ENCODE measurements around the gene PRDM4. TPM values are rescaled to one million over a fixed set of nuclear protein-coding genes. Genes with fewer than 3 reads are reported as not detected.

Gene PRDM4
- total and polyA plus RNA-seq, 2 of the 13 experiments (the other 11 are each of a cell fraction or from before 2014, with no cell fraction given), result 9.9 to 15.3 TPM

- TF ChIP-seq SIX4 (CRISPR knock-in tag; IDR thresholded peaks at IDR 0.05) (peak; percentile 66; the same call in 1 of the 2 replicates), GPN1 (CRISPR knock-in tag; IDR thresholded peaks at IDR 0.05; ENCODE audit: borderline replicate concordance) (peak; percentile 30; the same call in 1 of the 2 replicates), GATA4 (IDR thresholded peaks at IDR 0.05; ENCODE audit: borderline replicate concordance, low read depth) (peak; percentile 79; the same call in 1 of the 2 replicates), ETV5 (CRISPR knock-in tag; IDR thresholded peaks at IDR 0.05; ENCODE audit: borderline replicate concordance) (peak; percentile 49), ZNF703 (CRISPR knock-in tag; IDR thresholded peaks at IDR 0.05; ENCODE audit: borderline replicate concordance) (0 out of 2 replicates have a peak, but pooled peaks have one; percentile 26), ZSCAN20 (CRISPR knock-in tag; IDR thresholded peaks at IDR 0.05; ENCODE audit: borderline replicate concordance) (no peak), EZH2 (conservative IDR thresholded peaks at IDR 0.05; ENCODE audit: low read depth, low read length) (no peak), ZBTB10 (CRISPR knock-in tag; IDR thresholded peaks at IDR 0.05; ENCODE audit: borderline replicate concordance) (peak; percentile 69; the same call in 1 of the 2 replicates), E2F1 (CRISPR knock-in tag; IDR thresholded peaks at IDR 0.05) (0 out of 2 replicates have a peak, but pooled peaks have one; percentile 45), ZGPAT (CRISPR knock-in tag; IDR thresholded peaks at IDR 0.05) (peak; percentile 63), XRCC5 (optimal IDR thresholded peaks at IDR 0.05; ENCODE audit: low read length) (peak; percentile 41), ZC3H13 (CRISPR knock-in tag; IDR thresholded peaks at IDR 0.05) (0 out of 2 replicates have a peak, but pooled peaks have one; percentile 73), GABPB1 (CRISPR knock-in tag; IDR thresholded peaks at IDR 0.05) (peak; percentile 88), DR1 (CRISPR knock-in tag; IDR thresholded peaks at IDR 0.05) (peak; percentile 91), ZBTB43 (CRISPR knock-in tag; conservative IDR thresholded peaks at IDR 0.05) (peak; percentile 66; the same call in 1 of the 2 replicates)
Observed at GRCh38 chr12:107685360-107686248, 75.3 kb downstream of the PRDM4 start, which contains the start of gene PWP1 (continued).
